IMR-90 (cell line): ENCODE data around the gene PAX1. TPM values are rescaled to one million over a fixed set of nuclear protein-coding genes. Genes with fewer than 3 reads are reported as not detected.

Experiments
- ATAC-seq: fragments of 200-7000 bp; cut with Tn5 transposase; 2 replicates; pipeline ENCODE4 v1.9.1; 2020; ENCODE audit warnings: low read depth, mild to moderate bottlenecking, moderate library complexity
- BruUV-seq: library from RNA; stranded (reverse); fragments of 400-500 nt; replicated peaks from 2 replicates; lab custom pipeline; 2021; lab: Mats Ljungman, UMichigan
- CTCF ChIA-PET: fragments of 300-600 bp; formaldehyde crosslinking; extraction: SDS; loops from one replicate; lab custom pipeline; 2021; ENCODE audit warnings: antibody characterized with exemption; lab: Yijun Ruan, JAX
- POLR2A ChIA-PET: fragments of 300-600 bp; sonication (Branson Sonifier 250); formaldehyde crosslinking; loops from one replicate; lab custom pipeline; 2022; ENCODE audit warnings: antibody characterized with exemption; ENCODE audit not compliant: unreplicated experiment; lab: Charles Lee
- DNase-seq: peaks from one replicate; pipeline ENCODE4 v3.0.0; 2013
- H2AFZ ChIP-seq: replicated peaks from 2 replicates; pipeline ENCODE3; 2013; ENCODE audit warnings: low read length, mild to moderate bottlenecking; ENCODE audit not compliant: poor library complexity
- H2AK5ac ChIP-seq: 2 replicates; pipeline ENCODE4 v1.6.1; 2013; ENCODE audit warnings: low read depth, low read length, inconsistent platforms
- H2AK9ac ChIP-seq: replicated peaks from 2 replicates; pipeline ENCODE3; 2013; ENCODE audit warnings: mild to moderate bottlenecking, low read depth, low read length, moderate library complexity; ENCODE audit not compliant: poor library complexity
- H2BK120ac ChIP-seq: 2 replicates; pipeline ENCODE4 v1.6.1; 2013; ENCODE audit warnings: low read depth, low read length, inconsistent platforms
- H2BK15ac ChIP-seq: 3 replicates; pipeline ENCODE4 v1.6.1; 2013; ENCODE audit warnings: low read depth, low read length, inconsistent platforms
- H2BK20ac ChIP-seq: 2 replicates; pipeline ENCODE4 v1.6.1; 2013; ENCODE audit warnings: low read depth, mild to moderate bottlenecking, inconsistent platforms, low read length, moderate library complexity
- H2BK5ac ChIP-seq: 2 replicates; pipeline ENCODE4 v1.6.1; 2013; ENCODE audit warnings: mild to moderate bottlenecking, low read depth, low read length, inconsistent platforms; ENCODE audit not compliant: poor library complexity, severe bottlenecking
- H3K14ac ChIP-seq: replicated peaks from 2 replicates; pipeline ENCODE4 v1.6.1; 2013; ENCODE audit warnings: low read depth, low read length, inconsistent platforms
- H3K18ac ChIP-seq: 2 replicates; pipeline ENCODE4 v1.6.1; 2013; ENCODE audit warnings: low read depth, low read length, control low read depth
- H3K23ac ChIP-seq: 2 replicates; pipeline ENCODE4 v1.6.1; 2013; ENCODE audit warnings: low read depth, low read length, inconsistent platforms
- H3K27ac ChIP-seq: 2 replicates; pipeline ENCODE4 v1.5.1; 2013; ENCODE audit warnings: mild to moderate bottlenecking, control low read depth, low read length; ENCODE audit not compliant: insufficient read depth
- H3K27me3 ChIP-seq: 2 replicates; pipeline ENCODE4 v1.6.1; 2013; ENCODE audit warnings: low read length; ENCODE audit not compliant: control insufficient read depth, insufficient read depth
- H3K36me3 ChIP-seq: 2 replicates; pipeline ENCODE4 v1.6.1; 2013; ENCODE audit warnings: low read length, mixed read lengths; ENCODE audit not compliant: control insufficient read depth, insufficient read depth
- H3K4ac ChIP-seq: 2 replicates; pipeline ENCODE4 v1.6.1; 2013; ENCODE audit warnings: low read depth, low read length, inconsistent platforms
- H3K4me1 ChIP-seq: 2 replicates; pipeline ENCODE4 v1.6.1; 2013; ENCODE audit warnings: low read length, mixed read lengths; ENCODE audit not compliant: control insufficient read depth, insufficient read depth
- H3K4me2 ChIP-seq: 2 replicates; pipeline ENCODE4 v1.6.1; 2013; ENCODE audit warnings: low read depth, mild to moderate bottlenecking, control low read depth, low read length, moderate library complexity
- H3K4me3 ChIP-seq: 2 replicates; pipeline ENCODE4 v1.5.1; 2013; ENCODE audit warnings: low read depth, mild to moderate bottlenecking, control low read depth, low read length, moderate library complexity; ENCODE audit not compliant: insufficient read depth
- H3K56ac ChIP-seq: 2 replicates; pipeline ENCODE4 v1.6.1; 2013; ENCODE audit warnings: low read length, inconsistent platforms; ENCODE audit not compliant: insufficient read depth; ENCODE audit errors: extremely low read depth
- H3K79me1 ChIP-seq, 2 experiments: 2 replicates each; pipeline ENCODE4 v1.6.1; 2013; ENCODE audit warnings: low read length in 2 of 2, inconsistent platforms in 1 of 2, low read depth in 1 of 2
- H3K9ac ChIP-seq: 2 replicates; pipeline ENCODE4 v1.6.1; 2013; ENCODE audit warnings: low read depth, low read length, control low read depth
- H3K9me1 ChIP-seq: 2 replicates; pipeline ENCODE4 v1.6.1; 2013; ENCODE audit warnings: low read length, inconsistent platforms; ENCODE audit not compliant: insufficient read depth
- H3K9me3 ChIP-seq: 2 replicates; pipeline ENCODE4 v1.6.1; 2013; ENCODE audit warnings: low read length; ENCODE audit not compliant: control insufficient read depth, insufficient read depth
- H4K20me1 ChIP-seq: 2 replicates; pipeline ENCODE4 v1.6.1; 2013; ENCODE audit warnings: low read length, inconsistent platforms; ENCODE audit not compliant: insufficient read depth
- H4K5ac ChIP-seq: 2 replicates; pipeline ENCODE4 v1.6.1; 2013; ENCODE audit warnings: mild to moderate bottlenecking, low read depth, low read length, control low read depth
- H4K8ac ChIP-seq, 2 experiments: 2 replicates each; pipeline ENCODE4 v1.6.1; 2013; ENCODE audit warnings: low read depth in 2 of 2, low read length in 2 of 2, control low read depth in 1 of 2, inconsistent platforms in 1 of 2
- H4K91ac ChIP-seq: 2 replicates; pipeline ENCODE4 v1.6.1; 2013; ENCODE audit warnings: low read depth, low read length, inconsistent platforms; ENCODE audit not compliant: insufficient read depth
- BHLHE40 ChIP-seq: fragments of 150-350 bp; IDR thresholded peaks from 2 replicates; pipeline ENCODE4 v1.6.1; 2016; ENCODE audit warnings: mild to moderate bottlenecking, low read depth, low read length
- ELK1 ChIP-seq: fragments of 150-350 bp; IDR thresholded peaks from 2 replicates; pipeline ENCODE4 v1.6.1; 2016; ENCODE audit warnings: low read depth, mild to moderate bottlenecking, low read length, moderate library complexity, borderline replicate concordance
- FOS ChIP-seq: fragments of 150-350 bp; IDR thresholded peaks from 2 replicates; pipeline ENCODE4 v1.6.1; 2016; ENCODE audit warnings: low read depth, low read length
- MAFK ChIP-seq: IDR thresholded peaks from 2 replicates; pipeline ENCODE4 v1.6.1; 2012; ENCODE audit warnings: low read depth, low read length, improper control_type of control experiment
- MAZ ChIP-seq: IDR thresholded peaks from 2 replicates; pipeline ENCODE4 v1.6.1; 2012; ENCODE audit warnings: low read depth, mild to moderate bottlenecking, low read length, improper control_type of control experiment, moderate library complexity, borderline replicate concordance
- MXI1 ChIP-seq: IDR thresholded peaks from 2 replicates; pipeline ENCODE4 v1.6.1; 2012; ENCODE audit warnings: low read depth, mild to moderate bottlenecking, low read length, moderate library complexity, borderline replicate concordance
- NFE2L2 ChIP-seq: fragments of 150-350 bp; IDR thresholded peaks from 2 replicates; pipeline ENCODE4 v1.6.1; 2016; ENCODE audit warnings: low read depth, mild to moderate bottlenecking, low read length
- RAD21 ChIP-seq: IDR thresholded peaks from 2 replicates; pipeline ENCODE4 v1.6.1; 2012; ENCODE audit warnings: low read length, improper control_type of control experiment
- RCOR1 ChIP-seq: IDR thresholded peaks from 2 replicates; pipeline ENCODE4 v1.6.1; 2012; ENCODE audit warnings: mild to moderate bottlenecking, low read length, improper control_type of control experiment; ENCODE audit not compliant: insufficient replicate concordance
- RFX5 ChIP-seq: IDR thresholded peaks from 2 replicates; pipeline ENCODE4 v1.8.0; 2012; ENCODE audit warnings: low read depth, mild to moderate bottlenecking, low read length, moderate library complexity
- SMC3 ChIP-seq: fragments of 150-350 bp; IDR thresholded peaks from 2 replicates; pipeline ENCODE4 v1.6.1; 2016; ENCODE audit warnings: low read depth, mild to moderate bottlenecking, antibody characterized with exemption, low read length, moderate library complexity
- WGBS, 2 experiments: methylation state at CpG; one replicate each; pipeline versions ENCODE4 v1.1.5 to v1.1.7; 2013; ENCODE audit warnings: missing lambda C conversion rate in 2 of 2; ENCODE audit not compliant: insufficient read length in 1 of 2; ENCODE audit errors: extremely low coverage in 2 of 2; 5-methylcytosine and 5-hydroxymethylcytosine counted together
- dilution Hi-C: fragments of 300-500 bp; cut with HindIII; formaldehyde crosslinking; loops from one replicate; pipeline ENCODE4 v1.14.3; 2018; ENCODE audit warnings: low sequenced_read_pairs; ENCODE audit not compliant: unreplicated experiment
- in situ Hi-C: fragments of 300-500 bp; cut with MboI; formaldehyde crosslinking; loops from 3 replicates; pipeline ENCODE4 v1.14.3; 2019; ENCODE audit warnings: low sequenced_read_pairs, inconsistent platforms, mixed read lengths
- intact Hi-C: fragments of 100-400 bp; cut with micrococcal nuclease; formaldehyde crosslinking; loops from 2 replicates; pipeline ENCODE4 v1.10.0; 2022
- polyA plus RNA-seq, 3 experiments: library from polyadenylated mRNA; depleted of rRNA; stranded (reverse); fragments of >200 nt; gene quantifications; 2 replicates each; pipeline ENCODE4 v1.2.3, GENCODE V29; 2012; ENCODE audit warnings: low replicate concordance in 1 of 3
- total RNA-seq: library from RNA; depleted of rRNA; stranded (reverse); fragments of >200 nt; gene quantifications from 2 replicates; pipeline ENCODE4 v1.2.3, GENCODE V29; 2012

The PAX1 gene
- total and polyA plus RNA-seq, 2 of the 4 experiments (the other 2 are of a cell fraction), result not detected

- TF ChIP-seq RCOR1, result no peak
Observed at GRCh38 chr20:21714297-21715192, 9.1 kb downstream of the PAX1 start (continued).

GRCh38 chr20:21715193-21715881 is 9.9 kb downstream of the PAX1 start:
- Histone ChIP-seq H4K20me1 (no peaks in the 10 kb centered on the region), H3K4me2 (no peak overlapping the region), H2AK9ac (no peak overlapping the region), H4K5ac (no peak overlapping the region), H3K27me3 (peaks cover 23% of the 10 kb centered on the region), H2AK5ac (no peak overlapping the region), H3K9ac (no peak overlapping the region), H3K4ac (no peak overlapping the region), H3K4me1 (no peaks in the 10 kb centered on the region), H2BK15ac (no peak overlapping the region), H3K79me1 (no peaks in the 10 kb centered on the region), H4K8ac (no peak overlapping the region), H2BK120ac (no peak overlapping the region), H3K4me3 (no peak overlapping the region), H3K9me3 (no peaks in the 10 kb centered on the region), H3K9me1 (no peaks in the 10 kb centered on the region), H3K14ac (no peak overlapping the region), H3K56ac (no peak overlapping the region), H3K23ac (no peak overlapping the region), H3K18ac (no peak overlapping the region), H3K36me3 (no peaks in the 10 kb centered on the region), H2BK5ac (no peak overlapping the region), H2AFZ (no peak overlapping the region), H4K91ac (no peak overlapping the region), H3K27ac (no peak overlapping the region), H2BK20ac (no peak overlapping the region)
- WGBS, 2 experiments, result no CpG with 5 or more reads among the region's 10 CpGs
- no TSS peak for BruUV-seq
- intact Hi-C loops (loop anchor here (5.0 kb wide), 1 partner anchor 967 kb away; no protein-coding TSS in a partner anchor), dilution Hi-C loops (no loop called here), in situ Hi-C loops (loop anchor here (25.0 kb wide), 1 partner anchor 597 kb away; no protein-coding TSS in a partner anchor)
- POLR2A ChIA-PET, result interaction anchor here (0.6 kb wide), 1 partner anchor 1829 kb away, joined by 4 read pairs; no protein-coding TSS in a partner anchor
- DNase-seq (no peak), ATAC-seq (no peak)
- CTCF ChIA-PET, result no interaction called here
- TF ChIP-seq MAFK (no peak), NFE2L2 (no peak), FOS (no peak), SMC3 (no peak), BHLHE40 (no peak), ELK1 (no peak), RAD21 (no peak), RFX5 (no peak), RCOR1 (no peak), MAZ (no peak), MXI1 (no peak)
